MCF 10A (cell line): Measurements from ENCODE around the gene ABLIM3. TPM values are rescaled to one million over a fixed set of nuclear protein-coding genes. Genes with fewer than 3 reads are reported as not detected.

Experiments
- BruUV-seq: library from RNA; stranded (reverse); fragments of 400-500 nt; replicated peaks from 2 replicates; lab custom pipeline; 2021; lab: Mats Ljungman, UMichigan
- CTCF ChIA-PET: fragments of 300-600 bp; sonication (Branson Sonifier 250); formaldehyde crosslinking; extraction: SDS; loops from one replicate; lab custom pipeline; 2021; ENCODE audit warnings: antibody characterized with exemption, inconsistent platforms; lab: Yijun Ruan, JAX
- POLR2A ChIA-PET: fragments of 300-600, 350-650 bp; sonication (Branson Sonifier 250); formaldehyde crosslinking; extraction: SDS; loops from one replicate; lab custom pipeline; 2020; ENCODE audit warnings: antibody characterized with exemption, inconsistent platforms; lab: Yijun Ruan, JAX
- DNase-seq: peaks from one replicate; pipeline ENCODE4 v3.0.0-alpha.2; 2018; ENCODE audit not compliant: unreplicated experiment
- H3K27ac Mint-ChIP-seq: one replicate; pipeline ENCODE4 v1.8.0; 2022; ENCODE audit warnings: mild to moderate bottlenecking, low read depth, mixed read lengths; ENCODE audit not compliant: unreplicated experiment
- H3K27me3 Mint-ChIP-seq: one replicate; pipeline ENCODE4 v1.8.0; 2022; ENCODE audit warnings: mixed read lengths; ENCODE audit not compliant: insufficient read depth, unreplicated experiment
- H3K36me3 Mint-ChIP-seq: one replicate; pipeline ENCODE4 v1.8.0; 2022; ENCODE audit warnings: mild to moderate bottlenecking, moderate library complexity, mixed read lengths; ENCODE audit not compliant: insufficient read depth, unreplicated experiment
- H3K4me1 Mint-ChIP-seq: one replicate; pipeline ENCODE4 v1.8.0; 2022; ENCODE audit warnings: mixed read lengths; ENCODE audit not compliant: insufficient read depth, unreplicated experiment
- H3K4me3 Mint-ChIP-seq: one replicate; pipeline ENCODE4 v1.8.0; 2022; ENCODE audit warnings: mild to moderate bottlenecking, moderate library complexity, mixed read lengths; ENCODE audit not compliant: unreplicated experiment
- H3K9me3 Mint-ChIP-seq: one replicate; pipeline ENCODE4 v1.8.0; 2022; ENCODE audit warnings: mixed read lengths; ENCODE audit not compliant: unreplicated experiment
- intact Hi-C: fragments of 100-400 bp; cut with micrococcal nuclease; formaldehyde crosslinking; loops from 2 replicates; pipeline ENCODE4 v1.14.1; 2022
- total RNA-seq: library from RNA; stranded (reverse); gene quantifications from 2 replicates; pipeline ENCODE4 v1.2.3, GENCODE V29; 2022
- TF ChIP-seq, protein P1 (sequence below): fragments of 200-600 bp; IDR thresholded peaks from one replicate; pipeline ENCODE4 v1.8.0; 2022; ENCODE audit warnings: antibody characterized with exemption, mild to moderate bottlenecking; ENCODE audit not compliant: unreplicated experiment

ABLIM3 gene
- total RNA-seq, 1 experiment from 2014 or later = 168 TPM

DNA sequence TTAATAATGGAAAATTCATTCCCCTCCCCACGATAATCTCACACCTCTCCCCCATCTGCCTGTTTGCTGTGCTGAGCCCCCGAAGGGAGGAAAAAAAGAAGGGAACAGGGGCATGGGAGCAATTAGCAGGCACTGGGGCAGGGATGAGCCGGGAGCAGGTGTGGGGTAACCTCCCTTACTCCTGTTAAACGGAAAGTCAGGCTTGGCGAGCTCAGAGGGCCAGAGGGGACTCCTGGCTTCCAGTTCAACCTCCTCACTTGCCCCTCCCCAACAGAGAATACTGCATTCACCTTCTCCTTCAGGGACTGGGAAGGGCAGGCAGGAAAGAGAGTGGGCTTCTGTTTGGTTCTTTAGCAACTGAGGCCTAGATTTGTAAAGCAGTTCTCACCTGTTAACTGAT is 131.9 kb downstream of the ABLIM3 start:
- peak overlapping the region; percentile 78 for H3K4me3 Mint-ChIP-seq
- ChIA-PET POLR2A (interaction anchor here (2.5 kb wide), 2 partner anchors 10 to 72 kb away, joined by 9 to 10 read pairs; partner anchors contain the start of gene GRPEL2), CTCF (interaction anchor here (0.6 to 2.3 kb wide), 3 partner anchors 8 to 52 kb away, joined by 3 to 9 read pairs (median 3); no protein-coding TSS in a partner anchor)
- H3K27me3 Mint-ChIP-seq = no peaks in the 10 kb centered on the region
- peaks cover 14% of the 10 kb centered on the region for H3K4me1 Mint-ChIP-seq
- peaks cover 7% of the 10 kb centered on the region for H3K9me3 Mint-ChIP-seq
- no peak overlapping the region for H3K27ac Mint-ChIP-seq
- TF ChIP-seq, protein P1, sequence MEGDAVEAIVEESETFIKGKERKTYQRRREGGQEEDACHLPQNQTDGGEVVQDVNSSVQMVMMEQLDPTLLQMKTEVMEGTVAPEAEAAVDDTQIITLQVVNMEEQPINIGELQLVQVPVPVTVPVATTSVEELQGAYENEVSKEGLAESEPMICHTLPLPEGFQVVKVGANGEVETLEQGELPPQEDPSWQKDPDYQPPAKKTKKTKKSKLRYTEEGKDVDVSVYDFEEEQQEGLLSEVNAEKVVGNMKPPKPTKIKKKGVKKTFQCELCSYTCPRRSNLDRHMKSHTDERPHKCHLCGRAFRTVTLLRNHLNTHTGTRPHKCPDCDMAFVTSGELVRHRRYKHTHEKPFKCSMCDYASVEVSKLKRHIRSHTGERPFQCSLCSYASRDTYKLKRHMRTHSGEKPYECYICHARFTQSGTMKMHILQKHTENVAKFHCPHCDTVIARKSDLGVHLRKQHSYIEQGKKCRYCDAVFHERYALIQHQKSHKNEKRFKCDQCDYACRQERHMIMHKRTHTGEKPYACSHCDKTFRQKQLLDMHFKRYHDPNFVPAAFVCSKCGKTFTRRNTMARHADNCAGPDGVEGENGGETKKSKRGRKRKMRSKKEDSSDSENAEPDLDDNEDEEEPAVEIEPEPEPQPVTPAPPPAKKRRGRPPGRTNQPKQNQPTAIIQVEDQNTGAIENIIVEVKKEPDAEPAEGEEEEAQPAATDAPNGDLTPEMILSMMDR = no peak
- H3K36me3 Mint-ChIP-seq = no peaks in the 10 kb centered on the region
- no TSS peak for BruUV-seq
- intact Hi-C loops = loop anchor here (5.0 kb wide), 1 partner anchor 84 kb away; the partner anchor contains the start of gene PCYOX1L
- no peak for DNase-seq

DNA sequence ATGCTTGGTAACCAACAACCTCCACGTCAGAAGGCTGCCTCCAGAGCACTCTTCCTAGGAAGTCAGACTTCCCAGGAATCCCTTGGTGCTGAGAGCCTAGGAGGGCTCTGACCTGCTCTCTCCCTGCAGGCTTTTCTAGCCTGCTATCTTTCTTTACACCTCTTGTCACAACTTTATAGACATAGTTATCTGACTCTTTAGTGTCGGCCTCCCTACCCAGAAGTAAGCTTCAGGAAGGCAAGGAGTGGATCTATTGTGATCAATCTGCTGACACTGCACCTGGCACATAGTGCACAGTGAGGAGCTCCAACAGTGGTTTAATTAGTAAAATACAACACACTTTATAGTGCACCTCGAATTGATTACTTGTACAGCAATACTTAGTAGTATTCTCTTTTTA is 132.7 kb downstream of the ABLIM3 start:
- DNase-seq = no peak
- Mint-ChIP-seq H3K4me3 (no peak overlapping the region), H3K27ac (no peak overlapping the region), H3K36me3 (no peaks in the 10 kb centered on the region), H3K9me3 (no peaks in the 10 kb centered on the region), H3K4me1 (peaks cover 14% of the 10 kb centered on the region), H3K27me3 (no peaks in the 10 kb centered on the region)
- CTCF ChIA-PET = interaction anchor here (0.6 to 2.3 kb wide), 5 partner anchors 9 to 365 kb away, joined by 3 to 9 read pairs (median 3); no protein-coding TSS in a partner anchor
- BruUV-seq = no TSS peak
- intact Hi-C loops = loop anchor here (5.0 kb wide), 1 partner anchor 83 kb away; the partner anchor contains the start of gene PCYOX1L
- TF ChIP-seq, protein P1 = no peak
- POLR2A ChIA-PET = interaction anchor here (2.5 kb wide), 2 partner anchors 10 to 71 kb away, joined by 9 to 10 read pairs; partner anchors contain the start of gene GRPEL2

DNA sequence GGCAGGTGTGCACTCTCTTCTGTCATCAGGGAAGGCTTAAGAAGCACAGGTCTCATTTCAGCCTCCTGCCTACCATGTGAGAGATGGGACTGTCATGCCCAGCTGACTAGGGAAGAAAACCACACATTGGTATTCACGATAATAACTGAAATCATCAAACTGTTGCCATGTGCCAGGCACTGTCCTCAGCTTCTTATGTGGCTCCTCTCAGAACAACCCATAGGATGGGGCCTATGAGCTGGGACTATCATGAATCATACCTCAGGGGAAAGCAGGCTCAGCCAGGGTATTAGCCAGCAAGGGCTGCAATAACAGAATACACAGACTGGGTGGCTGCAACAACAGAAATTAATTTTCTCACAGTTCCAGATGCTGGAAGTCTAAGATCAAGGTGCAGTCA is 133.6 kb downstream of the ABLIM3 start:
- Mint-ChIP-seq H3K9me3 (no peaks in the 10 kb centered on the region), H3K27me3 (no peaks in the 10 kb centered on the region), H3K4me1 (peaks cover 14% of the 10 kb centered on the region), H3K27ac (no peak overlapping the region), H3K4me3 (no peak overlapping the region), H3K36me3 (no peaks in the 10 kb centered on the region)
- BruUV-seq = no TSS peak
- CTCF ChIA-PET = interaction anchor here (0.7 to 2.3 kb wide), 4 partner anchors 10 to 217 kb away, joined by 3 to 9 read pairs (median 4); partner anchors contain the start of gene ABLIM3
- TF ChIP-seq, protein P1 = no peak
- POLR2A ChIA-PET = no interaction called here
- DNase-seq = no peak
- intact Hi-C loops = loop anchor here (5.0 kb wide), 1 partner anchor 82 kb away; the partner anchor contains the start of gene PCYOX1L

DNA sequence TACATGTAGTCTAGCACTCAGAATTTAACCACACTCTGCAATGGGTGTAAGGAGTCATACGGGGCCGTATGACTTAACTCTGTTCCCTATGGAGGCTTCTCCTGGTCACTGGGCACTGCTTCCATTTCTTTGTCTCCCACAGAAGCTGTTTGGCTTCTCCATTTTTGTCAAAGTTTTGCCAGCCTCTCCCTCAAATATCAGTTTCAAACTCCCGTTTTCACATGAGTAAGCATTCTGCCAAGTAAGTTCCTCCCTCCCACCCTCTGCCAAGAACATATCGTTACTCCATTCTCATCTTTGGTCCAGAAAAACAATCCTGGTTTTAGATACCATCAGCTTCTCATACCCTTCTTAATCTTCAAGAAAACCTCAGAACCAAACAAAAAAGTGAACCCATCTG is 136.5 kb downstream of the ABLIM3 start:
- TF ChIP-seq, protein P1 = no peak
- H3K27ac Mint-ChIP-seq = no peak overlapping the region
- DNase-seq = no peak
- intact Hi-C loops = no loop called here
- ChIA-PET CTCF (interaction anchor here (0.7 to 2.0 kb wide), 2 partner anchors 89 to 161 kb away, joined by 4 to 7 read pairs; no protein-coding TSS in a partner anchor), POLR2A (interaction anchor here (0.8 kb wide), 1 partner anchor 151 kb away, joined by 3 read pairs; no protein-coding TSS in a partner anchor)
- H3K9me3 Mint-ChIP-seq = no peaks in the 10 kb centered on the region
- no TSS peak for BruUV-seq
- no peaks in the 10 kb centered on the region for H3K4me1 Mint-ChIP-seq
- no peaks in the 10 kb centered on the region for H3K27me3 Mint-ChIP-seq
- H3K36me3 Mint-ChIP-seq = no peaks in the 10 kb centered on the region
- H3K4me3 Mint-ChIP-seq = no peak overlapping the region
